Airway epithelial cell (primary cell): ENCODE data around the gene TMEM134. TPM values are rescaled to one million over a fixed set of nuclear protein-coding genes. Genes with fewer than 3 reads are reported as not detected.

Source experiments
- total RNA-seq: library from RNA; depleted of rRNA; stranded (reverse); fragments of >200 nt; gene quantifications from 2 replicates; pipeline ENCODE4 v1.2.3, GENCODE V29; 2015

Gene TMEM134
- 86.5 and 87.6 TPM in 2 replicates for total RNA-seq

GRCh38 chr11:67468759-67469507 is at the start of gene TMEM134:
TSS of gene TMEM134 (minus strand) at chr11:67469251. CDS start at chr11:67469192, 59 bp downstream.

GRCh38 chr11:67507864-67508485 is 38.9 kb upstream of the TMEM134 start, which contains the start of gene CDK2AP2:
TSS of gene CDK2AP2 (minus strand) at chr11:67508162. CDS start at chr11:67508082, 80 bp downstream.

GRCh38 chr11:67504950-67505581 is 36.0 kb upstream of the TMEM134 start, which contains the start of gene PITPNM1:
TSS of gene PITPNM1 (minus strand) at chr11:67505363. CDS start at chr11:67504180, 1,183 bp downstream.

GRCh38 chr11:67482827-67483798 is 14.1 kb upstream of the TMEM134 start, which contains the start of gene AIP:
TSS of gene AIP (plus strand) at chr11:67483026. CDS start at chr11:67483159, 133 bp downstream.

GRCh38 chr11:67455054-67455453 is 14.0 kb downstream of the TMEM134 start, which contains the start of gene CABP4:
TSS of gene CABP4 (plus strand) at chr11:67455354. CDS start at chr11:67455424, 70 bp downstream.

GRCh38 chr11:67452141-67452952 is 16.7 kb downstream of the TMEM134 start, which contains the start of gene GPR152:
TSS of gene GPR152 (minus strand) at chr11:67452729. CDS start at chr11:67452724, 5 bp downstream.

GRCh38 chr11:67437082-67437808 is 31.8 kb downstream of the TMEM134 start, which contains the start of gene PTPRCAP:
TSS of gene PTPRCAP (minus strand) at chr11:67437682. CDS start at chr11:67437619, 63 bp downstream.

GRCh38 chr11:67428052-67429001 is 40.7 kb downstream of the TMEM134 start, which contains the start of gene RPS6KB2:
TSS of gene RPS6KB2 (plus strand) at chr11:67428494. CDS start at chr11:67428546, 52 bp downstream.

GRCh38 chr11:67415501-67416304 is 53.3 kb downstream of the TMEM134 start, which contains the start of gene CARNS1:
TSS of gene CARNS1 (plus strand) at chr11:67415678. CDS start at chr11:67416200, 522 bp downstream.

Other genes starting within 250 kb of the TMEM134 start
- 64.9 and 65.5 TPM in 2 replicates for gene GRK2, start 202.8 kb downstream of the TMEM134 start, total RNA-seq
- gene ANKRD13D, start 179.9 kb downstream of the TMEM134 start, total RNA-seq: 42.7 and 47.8 TPM in 2 replicates
- gene SSH3, start 165.7 kb downstream of the TMEM134 start, total RNA-seq: 79.6 and 98.2 TPM in 2 replicates
- 124 and 172 TPM in 2 replicates for gene POLD4, start 115.7 kb downstream of the TMEM134 start, total RNA-seq
- 6.1 and 8.5 TPM in 2 replicates for gene CLCF1, start 95.7 kb downstream of the TMEM134 start, total RNA-seq
- gene RAD9A, start 77.3 kb downstream of the TMEM134 start, total RNA-seq: 15.8 and 16.1 TPM in 2 replicates
- gene PPP1CA, start 67.4 kb downstream of the TMEM134 start, total RNA-seq: 245 and 263 TPM in 2 replicates
- gene TBC1D10C, start 65.2 kb downstream of the TMEM134 start, total RNA-seq: not detected in 2 replicates
- gene CARNS1, start 53.6 kb downstream of the TMEM134 start, total RNA-seq: 0.07 TPM in 1 of 2 replicates, not detected in the other
- 79.5 and 85.2 TPM in 2 replicates for gene RPS6KB2, start 40.8 kb downstream of the TMEM134 start, total RNA-seq
- gene PTPRCAP, start 31.6 kb downstream of the TMEM134 start, total RNA-seq: 0.33 TPM in 1 of 2 replicates, not detected in the other
- 70.7 and 81.5 TPM in 2 replicates for gene CORO1B, start 25.8 kb downstream of the TMEM134 start, total RNA-seq
- not detected in 2 replicates for gene GPR152, start 16.5 kb downstream of the TMEM134 start, total RNA-seq
- not detected in 2 replicates for gene CABP4, start 13.9 kb downstream of the TMEM134 start, total RNA-seq
- gene AIP, start 13.8 kb upstream of the TMEM134 start, total RNA-seq: 56.6 and 63.5 TPM in 2 replicates
- 43.8 and 49.0 TPM in 2 replicates for gene PITPNM1, start 36.1 kb upstream of the TMEM134 start, total RNA-seq
- 45.8 and 61.4 TPM in 2 replicates for gene CDK2AP2, start 38.9 kb upstream of the TMEM134 start, total RNA-seq
- not detected in 2 replicates for gene CABP2, start 54.2 kb upstream of the TMEM134 start, total RNA-seq
- gene GSTP1, start 114.6 kb upstream of the TMEM134 start, total RNA-seq: 3,208 and 4,619 TPM in 2 replicates
- 254 and 281 TPM in 2 replicates for gene NDUFV1, start 137.7 kb upstream of the TMEM134 start, total RNA-seq
- gene NUDT8, start 160.7 kb upstream of the TMEM134 start, total RNA-seq: 18.3 and 21.0 TPM in 2 replicates
- gene TBX10, start 170.5 kb upstream of the TMEM134 start, total RNA-seq: not detected in 2 replicates
- gene ACY3, start 181.5 kb upstream of the TMEM134 start, total RNA-seq: not detected in 2 replicates
- gene ALDH3B2, start 205.4 kb upstream of the TMEM134 start, total RNA-seq: 43.2 and 65.4 TPM in 2 replicates